PC-3 (cell line): Measurements from ENCODE around the gene USP48.

ENCODE experiments used
- EZH2 ChIP-seq: fragments of 300-600 bp; sonication (generic); IDR thresholded peaks from one replicate; pipeline ENCODE4 v1.6.1; 2017; ENCODE audit warnings: antibody characterized with exemption, mild to moderate bottlenecking, low read length; ENCODE audit not compliant: unreplicated experiment
- EZH2phosphoT487 ChIP-seq: fragments of 300-600 bp; sonication (generic); IDR thresholded peaks from 2 replicates; pipeline ENCODE4 v1.6.1; 2018; ENCODE audit warnings: mild to moderate bottlenecking, antibody characterized with exemption, low read length, borderline replicate concordance
- TF ChIP-seq, protein P1 (sequence below): fragments of 300-600 bp; sonication (generic); conservative IDR thresholded peaks from 2 replicates; pipeline ENCODE4 v1.5.1; 2017; ENCODE audit warnings: antibody characterized with exemption, low read depth, mild to moderate bottlenecking, low read length

DNA sequence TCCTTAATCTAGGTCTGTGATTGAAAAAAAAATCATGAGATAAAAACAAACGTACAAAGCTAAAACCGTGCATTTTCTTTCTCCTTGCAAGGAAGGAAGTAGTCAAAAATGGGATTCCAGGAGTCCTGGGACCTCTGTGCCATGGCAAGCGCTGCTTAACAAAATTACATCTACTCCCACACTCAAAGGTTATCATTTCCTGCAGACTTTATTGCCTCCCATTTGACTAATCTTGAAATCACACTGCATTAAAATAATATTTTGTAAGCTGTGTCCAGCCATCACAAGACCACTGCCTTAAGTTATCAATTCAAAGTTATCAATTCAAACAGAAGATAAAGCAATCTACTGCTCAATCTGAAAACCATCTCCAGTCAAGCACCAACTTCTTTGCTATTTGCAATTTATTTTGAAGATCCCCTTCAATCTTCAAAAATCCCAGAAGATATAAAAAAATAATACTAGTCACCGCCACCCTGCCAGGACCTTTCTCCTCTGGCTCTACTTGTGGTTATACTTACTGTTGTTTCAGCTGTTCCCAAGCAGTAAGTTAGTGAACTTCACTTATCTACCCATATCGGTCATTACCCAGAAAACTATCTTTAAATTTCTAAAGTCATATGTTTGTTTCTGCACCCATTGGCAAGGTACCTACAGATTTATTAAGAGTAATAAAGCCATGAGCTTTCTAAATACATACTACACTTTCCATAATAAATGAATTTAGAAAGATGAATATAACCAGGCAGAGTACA is 75.7 kb downstream of the USP48 start:
- TF ChIP-seq, protein P1, sequence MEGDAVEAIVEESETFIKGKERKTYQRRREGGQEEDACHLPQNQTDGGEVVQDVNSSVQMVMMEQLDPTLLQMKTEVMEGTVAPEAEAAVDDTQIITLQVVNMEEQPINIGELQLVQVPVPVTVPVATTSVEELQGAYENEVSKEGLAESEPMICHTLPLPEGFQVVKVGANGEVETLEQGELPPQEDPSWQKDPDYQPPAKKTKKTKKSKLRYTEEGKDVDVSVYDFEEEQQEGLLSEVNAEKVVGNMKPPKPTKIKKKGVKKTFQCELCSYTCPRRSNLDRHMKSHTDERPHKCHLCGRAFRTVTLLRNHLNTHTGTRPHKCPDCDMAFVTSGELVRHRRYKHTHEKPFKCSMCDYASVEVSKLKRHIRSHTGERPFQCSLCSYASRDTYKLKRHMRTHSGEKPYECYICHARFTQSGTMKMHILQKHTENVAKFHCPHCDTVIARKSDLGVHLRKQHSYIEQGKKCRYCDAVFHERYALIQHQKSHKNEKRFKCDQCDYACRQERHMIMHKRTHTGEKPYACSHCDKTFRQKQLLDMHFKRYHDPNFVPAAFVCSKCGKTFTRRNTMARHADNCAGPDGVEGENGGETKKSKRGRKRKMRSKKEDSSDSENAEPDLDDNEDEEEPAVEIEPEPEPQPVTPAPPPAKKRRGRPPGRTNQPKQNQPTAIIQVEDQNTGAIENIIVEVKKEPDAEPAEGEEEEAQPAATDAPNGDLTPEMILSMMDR = no peak
- TF ChIP-seq EZH2 = no peak
- TF ChIP-seq EZH2phosphoT487 = no peak
